ENCODE results near the gene VCP. TPM values are rescaled to one million over a fixed set of nuclear protein-coding genes. Genes with fewer than 3 reads are reported as not detected.

Gene VCP
- total and polyA plus RNA-seq, 9 of the 15 experiments (the other 6 are each of a cell fraction or from before 2014, with no cell fraction given), result 7.1 to 257 (median 199) TPM

GRCh38 chr9:35096035-35096849 lies 23.8 kb upstream of the VCP start, which contains the start of gene PIGO (continued):
- TF ChIP-seq ETS2 (tag; IDR thresholded peaks at IDR 0.05; ENCODE audit: borderline replicate concordance, poor library complexity, severe bottlenecking) (no peak), ZFP36 (IDR thresholded peaks at IDR 0.05; ENCODE audit: low read depth, low read length, partially characterized antibody) (no peak), UBTF (IDR thresholded peaks at IDR 0.05; ENCODE audit: borderline replicate concordance in 1 of 2, low read depth in 2 of 2, low read length in 2 of 2) (no peak), TAF7 (tag; IDR thresholded peaks at IDR 0.05) (peak; percentile 7), TOE1 (IDR thresholded peaks at IDR 0.05; ENCODE audit: borderline replicate concordance) (peak; percentile 75), TOE1 (CRISPR knock-in tag; IDR thresholded peaks at IDR 0.05; ENCODE audit: borderline replicate concordance, low read depth) (no peak; the same call in 1 of the 2 replicates), STAT5B (CRISPR knock-in tag; IDR thresholded peaks at IDR 0.05) (no peak), ZNF133 (CRISPR knock-in tag; IDR thresholded peaks at IDR 0.05) (no peak), ATF4 (CRISPR knock-in tag; IDR thresholded peaks at IDR 0.05) (no peak), ZBTB12 (CRISPR knock-in tag; IDR thresholded peaks at IDR 0.05) (no peak), CHD4 (IDR thresholded peaks at IDR 0.05; ENCODE audit: insufficient read depth, insufficient replicate concordance, low read depth, low read length, poor library complexity, severe bottlenecking) (no peak), NKRF (IDR thresholded peaks at IDR 0.05; ENCODE audit: borderline replicate concordance) (peak; percentile 78; the same call in 1 of the 2 replicates), RNF219 (CRISPR knock-in tag; IDR thresholded peaks at IDR 0.05) (no peak), ZNF431 (CRISPR knock-in tag; IDR thresholded peaks at IDR 0.05) (no peak)

Measured in K562 (cell line).